Stimulated activated CD4-positive, alpha-beta T cell treated with anti-CD3 and anti-CD28 coated beads, Interleukin-1b, Interleukin-23, amount 100 ng/mL, for 24 hours (primary cell): ENCODE data around the gene RFXANK.

ENCODE experiments used
- DNase-seq, 4 experiments: peaks; one replicate each; pipeline ENCODE4 v3.0.0-alpha.2; 2020; ENCODE audit warnings: low read depth in 4 of 4, low spot score in 1 of 4

RFXANK gene

GRCh38 chr19:19226663-19227062 lies 34.6 kb downstream of the RFXANK start:
- no peak for DNase-seq

- DNase-seq: no peak
These were observed 35.2 kb downstream of the RFXANK start for GRCh38 chr19:19227217-19227616.

- no peak for DNase-seq
These were observed 37.6 kb downstream of the RFXANK start for GRCh38 chr19:19229701-19230100.

GRCh38 chr19:19230999-19231398 lies 38.9 kb downstream of the RFXANK start:
- DNase-seq: no peak

- no peak for DNase-seq
These were observed 40.2 kb downstream of the RFXANK start for GRCh38 chr19:19232261-19232721.

GRCh38 chr19:19234220-19234816 lies 42.3 kb downstream of the RFXANK start:
- no peak for DNase-seq

- DNase-seq: no peak
These were observed 44.1 kb downstream of the RFXANK start for GRCh38 chr19:19236173-19236572.

GRCh38 chr19:19238126-19238894 lies 46.3 kb downstream of the RFXANK start:
- no peak for DNase-seq

- DNase-seq: no peak
These were observed 47.6 kb downstream of the RFXANK start for GRCh38 chr19:19239675-19240074.

GRCh38 chr19:19240476-19240875 lies 48.4 kb downstream of the RFXANK start:
- no peak for DNase-seq

- DNase-seq: no peak
These were observed 58.2 kb downstream of the RFXANK start for GRCh38 chr19:19250196-19250801.
